Measurements from ENCODE around the gene ZNF275. TPM values are rescaled to one million over a fixed set of nuclear protein-coding genes. Genes with fewer than 3 reads are reported as not detected.
"Not testable (repeated sequence)": the region's sequence is repeated elsewhere in the genome, so short reads cannot be mapped to it uniquely, and the experiment has no call there.

Gene ZNF275
- total and polyA plus RNA-seq, 2 experiments from 2014 or later = 3.6 to 13.8 TPM

DNA sequence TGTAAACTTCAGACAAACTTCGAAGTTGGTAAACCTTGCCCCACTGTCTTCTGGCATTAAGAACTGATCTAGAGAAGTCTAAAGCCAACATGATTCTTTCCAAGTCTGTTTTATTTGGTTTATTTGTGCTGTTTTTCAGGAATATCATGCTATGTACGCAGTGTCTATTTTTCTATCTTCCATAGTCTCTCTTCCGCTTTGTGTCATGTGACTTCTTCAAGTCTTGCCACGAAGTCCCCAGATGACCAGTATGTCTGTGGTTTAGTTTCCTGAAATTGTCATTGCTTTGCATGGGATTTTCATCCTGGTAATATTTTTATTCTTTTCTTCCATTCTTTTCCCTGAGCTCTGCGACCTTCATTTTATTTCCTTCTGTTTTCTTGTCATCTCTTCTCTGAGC is 52.1 kb downstream of the ZNF275 start:
- Histone ChIP-seq H3K27me3 (no peaks in the 10 kb centered on the region), H3K9me3 (ENCODE audit: low read depth) (no peaks in the 10 kb centered on the region)
- TF ChIP-seq, protein P1, sequence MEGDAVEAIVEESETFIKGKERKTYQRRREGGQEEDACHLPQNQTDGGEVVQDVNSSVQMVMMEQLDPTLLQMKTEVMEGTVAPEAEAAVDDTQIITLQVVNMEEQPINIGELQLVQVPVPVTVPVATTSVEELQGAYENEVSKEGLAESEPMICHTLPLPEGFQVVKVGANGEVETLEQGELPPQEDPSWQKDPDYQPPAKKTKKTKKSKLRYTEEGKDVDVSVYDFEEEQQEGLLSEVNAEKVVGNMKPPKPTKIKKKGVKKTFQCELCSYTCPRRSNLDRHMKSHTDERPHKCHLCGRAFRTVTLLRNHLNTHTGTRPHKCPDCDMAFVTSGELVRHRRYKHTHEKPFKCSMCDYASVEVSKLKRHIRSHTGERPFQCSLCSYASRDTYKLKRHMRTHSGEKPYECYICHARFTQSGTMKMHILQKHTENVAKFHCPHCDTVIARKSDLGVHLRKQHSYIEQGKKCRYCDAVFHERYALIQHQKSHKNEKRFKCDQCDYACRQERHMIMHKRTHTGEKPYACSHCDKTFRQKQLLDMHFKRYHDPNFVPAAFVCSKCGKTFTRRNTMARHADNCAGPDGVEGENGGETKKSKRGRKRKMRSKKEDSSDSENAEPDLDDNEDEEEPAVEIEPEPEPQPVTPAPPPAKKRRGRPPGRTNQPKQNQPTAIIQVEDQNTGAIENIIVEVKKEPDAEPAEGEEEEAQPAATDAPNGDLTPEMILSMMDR (IDR thresholded peaks at IDR 0.05; ENCODE audit: low read depth, low read length) = no peak

DNA sequence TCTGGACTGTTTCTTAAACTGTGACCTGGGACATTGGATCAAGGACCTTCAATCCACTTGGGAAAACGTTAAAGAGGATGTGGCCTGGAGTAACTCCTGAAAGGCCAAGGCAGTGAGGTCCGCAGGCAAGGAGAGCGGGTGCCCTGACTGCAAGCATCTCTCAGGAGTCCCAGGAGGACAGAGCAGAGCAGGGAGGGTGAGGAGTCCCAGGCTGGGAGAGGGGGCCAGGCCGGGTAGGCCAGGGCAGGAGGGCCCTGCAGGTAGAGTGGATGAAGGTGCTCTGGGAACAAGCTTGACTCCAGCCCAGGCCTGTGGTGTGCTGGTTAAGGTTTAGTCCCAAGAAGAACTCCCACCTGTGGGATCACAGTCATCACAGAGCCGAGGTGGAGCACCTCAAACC is 53.4 kb downstream of the ZNF275 start:
- H3K4me1 ChIP-seq (ENCODE audit: low read depth) = no peaks in the 10 kb centered on the region
- TF ChIP-seq, protein P1 (IDR thresholded peaks at IDR 0.05; ENCODE audit: low read depth, low read length) = no peak
- H3K9me3 ChIP-seq (ENCODE audit: low read depth) = no peaks in the 10 kb centered on the region
- no peak overlapping the region for H3K27ac ChIP-seq
- DNase-seq (ENCODE audit: low read depth in 1 of 2, low spot score in 1 of 2) = no peak
- no peaks in the 10 kb centered on the region for H3K27me3 ChIP-seq
- no peaks in the 10 kb centered on the region for H3K36me3 ChIP-seq
- no peak overlapping the region for H3K4me3 ChIP-seq

More for the DNA sequence above, 52.1 kb downstream of the ZNF275 start:
- H3K27ac ChIP-seq = no peak overlapping the region
- no peaks in the 10 kb centered on the region for H3K36me3 ChIP-seq
- no peaks in the 10 kb centered on the region for H3K4me1 ChIP-seq (ENCODE audit: low read depth)
- no peak for DNase-seq (ENCODE audit: low read depth in 1 of 2, low spot score in 1 of 2)
- H3K4me3 ChIP-seq = no peak overlapping the region

DNA sequence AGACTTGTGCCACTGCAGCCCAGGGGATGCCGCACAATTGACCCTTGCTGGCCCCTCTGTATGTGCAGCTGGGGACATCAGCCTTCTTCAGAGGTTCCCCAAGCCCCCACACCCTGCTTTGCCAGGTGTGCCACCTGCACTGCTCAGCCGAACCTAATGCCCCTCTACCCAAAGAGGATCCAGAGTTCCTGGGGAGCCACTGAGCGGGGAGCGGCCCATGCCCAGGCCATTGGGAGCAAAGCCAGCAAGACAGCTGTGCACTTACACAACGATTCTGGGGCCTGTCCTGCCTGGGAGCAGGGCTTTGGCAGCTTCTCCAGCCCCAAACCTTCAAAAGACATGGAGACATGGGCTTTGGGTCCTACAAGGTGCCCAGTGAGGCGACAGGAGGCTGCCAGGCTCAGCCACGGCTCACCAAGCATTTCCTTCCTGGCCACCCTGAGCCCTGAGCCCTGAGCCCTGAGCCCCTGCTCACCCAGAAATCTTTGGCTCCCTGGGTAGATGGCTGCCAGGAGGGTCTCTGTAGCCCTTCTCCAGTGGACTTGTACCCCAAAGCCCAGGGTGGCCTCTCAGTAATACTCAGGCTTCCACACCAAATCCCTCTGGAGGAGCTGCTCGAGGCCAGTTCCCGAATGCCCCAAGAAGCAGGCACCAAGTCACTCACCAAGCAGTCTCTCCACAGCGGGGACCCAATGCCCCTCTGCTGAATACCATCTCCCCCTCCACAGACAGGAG is 54.2 kb downstream of the ZNF275 start:
- Histone ChIP-seq H3K4me3 (no peak overlapping the region), H3K9me3 (ENCODE audit: low read depth) (no peaks in the 10 kb centered on the region), H3K36me3 (no peaks in the 10 kb centered on the region), H3K4me1 (ENCODE audit: low read depth) (no peaks in the 10 kb centered on the region), H3K27me3 (no peaks in the 10 kb centered on the region), H3K27ac (no peak overlapping the region)
- TF ChIP-seq, protein P1 (IDR thresholded peaks at IDR 0.05; ENCODE audit: low read depth, low read length) = no peak
- DNase-seq (ENCODE audit: low read depth in 1 of 2, low spot score in 1 of 2) = no peak

DNA sequence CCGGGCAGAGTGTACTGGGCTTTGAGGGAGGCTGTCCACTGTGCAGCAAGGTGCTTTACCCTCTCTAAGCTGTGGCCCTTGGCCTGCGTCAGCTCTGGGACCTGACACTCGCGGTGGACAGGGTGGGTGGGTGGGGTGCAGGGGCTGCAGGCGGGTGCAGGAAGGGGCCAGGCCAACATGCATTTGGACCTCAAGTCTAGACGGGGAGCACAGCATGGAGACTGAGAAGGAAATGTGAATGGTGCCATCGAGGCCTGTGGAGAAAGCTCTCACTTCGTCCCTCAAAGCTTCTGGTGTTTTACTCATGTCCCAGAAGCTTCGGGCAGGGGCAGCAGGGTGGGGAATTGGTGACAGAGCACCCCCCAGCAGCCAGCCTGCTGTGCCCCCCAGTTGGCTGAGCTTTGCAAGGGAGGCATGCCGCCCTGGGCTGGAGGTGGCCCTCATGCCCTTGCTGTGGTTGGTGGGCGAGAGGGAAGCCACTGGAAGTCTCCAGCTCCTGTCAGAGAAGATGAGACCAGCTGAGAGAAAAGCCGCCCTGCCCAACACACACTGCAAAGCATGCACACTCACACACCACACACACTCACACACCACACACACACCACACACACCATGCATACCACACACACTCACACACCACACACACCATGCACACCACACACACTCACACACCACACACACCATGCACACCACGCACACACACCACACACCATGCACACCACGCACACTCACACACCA is 54.9 kb downstream of the ZNF275 start:
- Histone ChIP-seq H3K27me3 (no peaks in the 10 kb centered on the region), H3K4me1 (ENCODE audit: low read depth) (no peaks in the 10 kb centered on the region), H3K27ac (no peak overlapping the region), H3K4me3 (no peak overlapping the region), H3K36me3 (no peaks in the 10 kb centered on the region), H3K9me3 (ENCODE audit: low read depth) (no peaks in the 10 kb centered on the region)
- TF ChIP-seq, protein P1 (IDR thresholded peaks at IDR 0.05; ENCODE audit: low read depth, low read length) = no peak
- no peak for DNase-seq (ENCODE audit: low read depth in 1 of 2, low spot score in 1 of 2)

DNA sequence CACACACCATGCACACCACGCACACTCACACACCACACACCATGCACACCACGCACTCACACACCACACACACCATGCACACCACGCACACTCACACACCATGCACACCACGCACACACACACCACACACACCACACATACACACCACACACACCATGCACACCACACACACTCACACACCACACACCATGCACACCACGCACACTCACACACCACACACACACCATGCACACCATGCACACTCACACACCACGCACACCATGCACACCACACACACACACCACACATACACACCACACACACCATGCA is 55.5 kb downstream of the ZNF275 start:
- not testable (repeated sequence) for DNase-seq (ENCODE audit: low read depth in 1 of 2, low spot score in 1 of 2); H3K4me1 ChIP-seq (ENCODE audit: low read depth); H3K9me3 ChIP-seq (ENCODE audit: low read depth); H3K27me3 ChIP-seq; H3K4me3 ChIP-seq; H3K27ac ChIP-seq; H3K36me3 ChIP-seq

DNA sequence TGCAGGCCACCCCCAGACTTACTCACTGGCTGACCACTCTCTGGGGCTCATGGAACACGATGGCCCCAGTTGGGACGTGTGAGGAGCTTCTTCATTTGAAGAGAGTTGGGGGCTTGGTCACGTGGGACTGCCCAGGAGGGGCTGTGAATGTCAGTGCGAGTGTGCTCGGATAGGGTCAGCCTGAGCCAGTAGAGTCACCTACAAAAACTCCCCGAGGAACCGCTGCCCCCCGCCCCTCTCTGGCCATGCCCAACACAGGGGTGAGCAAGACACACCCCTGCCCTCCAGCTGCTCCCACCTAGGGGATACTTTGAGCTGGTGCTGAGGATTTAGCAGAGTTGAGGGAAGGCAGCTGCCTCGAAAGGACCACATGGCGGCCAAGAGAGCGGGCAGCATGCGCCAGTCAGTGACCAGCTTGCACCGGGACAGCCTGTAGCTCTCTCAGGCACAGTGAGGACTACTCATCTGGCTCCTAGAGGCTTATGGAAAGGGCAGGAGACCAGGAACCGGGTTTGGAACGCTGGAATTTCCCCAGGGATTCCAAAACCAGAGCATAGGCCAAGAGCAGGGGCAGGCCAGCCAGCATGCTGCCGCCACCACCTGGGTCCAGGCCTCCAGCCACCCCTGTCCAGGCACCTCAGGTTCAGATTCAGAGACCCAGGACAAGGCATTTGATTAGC is 58.8 kb downstream of the ZNF275 start:
- Histone ChIP-seq H3K4me1 (ENCODE audit: low read depth) (no peaks in the 10 kb centered on the region), H3K27me3 (no peaks in the 10 kb centered on the region), H3K4me3 (no peak overlapping the region), H3K9me3 (ENCODE audit: low read depth) (no peaks in the 10 kb centered on the region), H3K27ac (no peak overlapping the region), H3K36me3 (no peaks in the 10 kb centered on the region)
- no peak for DNase-seq (ENCODE audit: low read depth in 1 of 2, low spot score in 1 of 2)
- TF ChIP-seq, protein P1 (IDR thresholded peaks at IDR 0.05; ENCODE audit: low read depth, low read length) = no peak
